Neuronal stem cell (in vitro differentiated cells): ENCODE data around the gene TGFB1.

ENCODE experiments used
- DNase-seq: peaks from one replicate; pipeline ENCODE4 v3.0.0-alpha.2; 2013; ENCODE audit warnings: low spot score
- H2AFZ ChIP-seq: one replicate; pipeline ENCODE4 v1.6.1; 2013; ENCODE audit warnings: mild to moderate bottlenecking, low read length, inconsistent platforms
- H2AK5ac ChIP-seq: 2 replicates; pipeline ENCODE4 v1.6.1; 2013; ENCODE audit warnings: low read depth, mild to moderate bottlenecking, inconsistent platforms, low read length, moderate library complexity, mixed read lengths
- H2BK120ac ChIP-seq: 2 replicates; pipeline ENCODE4 v1.6.1; 2013; ENCODE audit warnings: low read depth, mild to moderate bottlenecking, inconsistent platforms, low read length, moderate library complexity, mixed read lengths
- H2BK12ac ChIP-seq: one replicate; pipeline ENCODE4 v1.6.1; 2013; ENCODE audit warnings: low read length, inconsistent platforms
- H2BK15ac ChIP-seq: 2 replicates; pipeline ENCODE4 v1.6.1; 2013; ENCODE audit warnings: mild to moderate bottlenecking, low read length, inconsistent platforms, mixed read lengths
- H2BK5ac ChIP-seq: one replicate; pipeline ENCODE4 v1.6.1; 2013; ENCODE audit warnings: inconsistent platforms, mild to moderate bottlenecking, low read length, moderate library complexity
- H3K14ac ChIP-seq: one replicate; pipeline ENCODE4 v1.6.1; 2013; ENCODE audit warnings: low read length, inconsistent platforms
- H3K18ac ChIP-seq: 2 replicates; pipeline ENCODE4 v1.6.1; 2013; ENCODE audit warnings: low read length, inconsistent platforms
- H3K23ac ChIP-seq: 2 replicates; pipeline ENCODE4 v1.6.1; 2013; ENCODE audit warnings: low read depth, mild to moderate bottlenecking, mixed read lengths, low read length, inconsistent platforms; ENCODE audit not compliant: poor library complexity
- H3K27ac ChIP-seq: replicated peaks from 3 replicates; pipeline ENCODE4 v1.5.1; 2013; ENCODE audit warnings: low read length, inconsistent platforms
- H3K27me3 ChIP-seq, 3 experiments: 2 replicates each; pipeline ENCODE4 v1.6.1; 2013; ENCODE audit warnings: low read length in 3 of 3, mild to moderate bottlenecking in 2 of 3, inconsistent platforms in 1 of 3, low read depth in 1 of 3, mixed read lengths in 1 of 3, moderate library complexity in 1 of 3; ENCODE audit not compliant: control insufficient read depth in 3 of 3, insufficient read depth in 3 of 3
- H3K36me3 ChIP-seq, 2 donors: replicated peaks in 1 of 2; 2 replicates each; pipeline ENCODE4 v1.6.1; 2013; ENCODE audit warnings: low read length in 2 of 2; ENCODE audit not compliant: control insufficient read depth in 2 of 2, insufficient read depth in 2 of 2
- H3K4ac ChIP-seq: 2 replicates; pipeline ENCODE4 v1.6.1; 2013; ENCODE audit warnings: inconsistent platforms, mild to moderate bottlenecking, low read length, moderate library complexity
- H3K4me1 ChIP-seq, 2 donors: 1 replicate in 1 of 2; 2 replicates in 1 of 2; pipeline ENCODE4 v1.6.1; 2013; ENCODE audit warnings: low read length in 2 of 2, low read depth in 1 of 2; ENCODE audit not compliant: control insufficient read depth in 2 of 2, insufficient read depth in 1 of 2
- H3K4me2 ChIP-seq: one replicate; pipeline ENCODE4 v1.6.1; 2013; ENCODE audit warnings: mild to moderate bottlenecking, low read length, inconsistent platforms; ENCODE audit not compliant: insufficient read depth, poor library complexity, severe bottlenecking
- H3K4me3 ChIP-seq, 2 donors: 2 replicates each; pipeline ENCODE4 v1.5.1; 2013; ENCODE audit warnings: low read length in 2 of 2, mild to moderate bottlenecking in 2 of 2, inconsistent platforms in 1 of 2, moderate library complexity in 1 of 2
- H3K79me1 ChIP-seq: one replicate; pipeline ENCODE4 v1.6.1; 2013; ENCODE audit warnings: low read depth, mild to moderate bottlenecking, inconsistent platforms, low read length, moderate library complexity
- H3K9ac ChIP-seq: one replicate; pipeline ENCODE4 v1.6.1; 2013; ENCODE audit warnings: mild to moderate bottlenecking, low read depth, low read length, inconsistent platforms; ENCODE audit not compliant: poor library complexity
- H3K9me3 ChIP-seq, 2 donors: replicated peaks in 1 of 2; 2 replicates each; pipeline versions ENCODE3 to v1.6.1; 2013; ENCODE audit warnings: low read length in 2 of 2, mild to moderate bottlenecking in 2 of 2, inconsistent platforms in 1 of 2, low read depth in 1 of 2, mixed read lengths in 1 of 2, moderate library complexity in 1 of 2; ENCODE audit not compliant: control insufficient read depth in 2 of 2, insufficient read depth in 1 of 2
- H4K8ac ChIP-seq: one replicate; pipeline ENCODE4 v1.6.1; 2013; ENCODE audit warnings: low read depth, mild to moderate bottlenecking, inconsistent platforms, low read length, moderate library complexity
- H4K91ac ChIP-seq: one replicate; pipeline ENCODE4 v1.6.1; 2013; ENCODE audit warnings: low read length, low read depth, mild to moderate bottlenecking, inconsistent platforms; ENCODE audit not compliant: poor library complexity
- WGBS, 2 donors: extraction: QIAGEN DNeasy Blood & Tissue Kit; methylation state at CpG; one replicate each; pipeline ENCODE4 v1.1.7; 2013; ENCODE audit warnings: missing lambda C conversion rate in 2 of 2, mixed read lengths in 1 of 2; ENCODE audit not compliant: insufficient read length in 2 of 2, insufficient replicate concordance in 1 of 2; ENCODE audit errors: extremely low coverage in 2 of 2; 5-methylcytosine and 5-hydroxymethylcytosine counted together

The TGFB1 gene

GRCh38 chr19:41324231-41324702 is 29.5 kb downstream of the TGFB1 start:
- no peak overlapping the region for H3K9ac ChIP-seq
- no peak overlapping the region for H3K23ac ChIP-seq
- peaks cover 30 to 36% of the 10 kb centered on the region in 2 donors for H3K4me1 ChIP-seq
- H3K4me2 ChIP-seq, result no peak overlapping the region
- no peak overlapping the region for H2BK12ac ChIP-seq
- no peak overlapping the region for H2BK5ac ChIP-seq
- peak overlapping the region; percentile 3 for H3K27ac ChIP-seq
- H2BK120ac ChIP-seq, result no peak overlapping the region
- H4K91ac ChIP-seq, result no peak overlapping the region
- peaks cover 0 to 19% (median 0%) of the 10 kb centered on the region in 3 experiments for H3K27me3 ChIP-seq
- H3K79me1 ChIP-seq, result peaks cover 2% of the 10 kb centered on the region
- no peak overlapping the region for H3K14ac ChIP-seq
- peak overlapping the region in 1 of 2 donors; percentile 5 for H3K4me3 ChIP-seq
- H4K8ac ChIP-seq, result no peak overlapping the region
- H2AFZ ChIP-seq, result no peak overlapping the region
- H3K9me3 ChIP-seq, result no peaks in the 10 kb centered on the region
- WGBS, 2 donors, result no CpG with 5 or more reads among the region's 7 CpGs
- no peak overlapping the region for H2AK5ac ChIP-seq
- H2BK15ac ChIP-seq, result no peak overlapping the region
- H3K4ac ChIP-seq, result no peak overlapping the region
- H3K36me3 ChIP-seq, result peaks cover 12 to 46% of the 10 kb centered on the region in 2 donors
- no peak overlapping the region for H3K18ac ChIP-seq
- no peak for DNase-seq

DNA sequence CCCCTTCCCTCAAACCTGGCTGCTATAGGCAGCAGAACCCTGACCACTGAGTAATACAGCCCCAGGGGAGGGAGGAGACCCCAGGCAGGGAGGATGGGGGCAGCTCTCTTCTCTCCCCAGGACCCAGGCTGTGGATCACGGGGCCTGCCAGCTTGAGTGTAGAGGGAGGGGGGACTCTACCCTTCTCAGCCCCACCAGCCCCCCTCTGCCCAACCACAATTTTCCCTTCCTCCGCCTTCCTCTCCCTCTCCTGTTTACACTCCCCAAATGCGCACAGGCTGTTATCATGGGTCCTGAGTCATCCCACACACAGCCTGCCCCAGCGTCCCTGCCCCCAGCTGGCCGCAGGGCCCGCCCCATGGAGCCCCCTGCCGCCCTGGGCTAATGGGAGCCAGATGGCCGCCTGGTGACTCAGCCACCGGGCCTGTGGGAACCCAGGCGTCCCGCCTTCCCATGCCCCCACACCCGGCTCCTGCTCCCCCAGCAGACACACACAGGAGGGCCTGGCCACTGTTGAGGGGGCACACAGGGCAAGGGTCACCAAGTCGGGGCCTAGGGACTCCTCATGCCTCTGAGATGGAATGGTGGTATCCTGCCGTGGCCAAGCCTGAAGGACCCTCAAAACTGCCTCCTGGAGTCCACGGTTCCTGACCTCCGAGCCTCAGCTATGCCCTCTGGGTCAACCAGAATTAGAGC is 30.1 kb downstream of the TGFB1 start:
- no peak overlapping the region for H3K4me3 ChIP-seq
- no peak overlapping the region for H3K27ac ChIP-seq
- no peak overlapping the region for H2BK5ac ChIP-seq

DNA sequence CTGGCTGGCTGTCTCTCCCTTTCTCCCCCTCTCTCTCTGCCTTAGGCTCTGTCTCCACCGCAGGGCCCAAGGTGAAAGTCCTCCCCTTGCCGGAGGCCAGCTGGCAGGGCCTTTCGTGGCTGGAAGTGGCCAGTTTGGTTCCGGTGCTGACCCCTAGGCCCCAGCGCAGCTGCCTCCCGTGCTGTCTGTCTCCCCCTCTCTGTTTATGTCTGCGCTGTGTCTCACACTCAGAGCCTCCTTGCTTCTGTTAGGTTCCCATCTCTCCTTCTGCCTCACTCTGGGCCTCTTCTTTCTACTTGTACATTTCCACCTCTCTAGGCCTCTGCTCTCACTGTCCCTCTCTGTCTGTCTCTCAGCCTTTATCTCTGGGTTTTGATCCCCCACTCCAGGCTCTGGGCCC is 30.7 kb downstream of the TGFB1 start:
- Histone ChIP-seq H3K23ac (peak overlapping the region; percentile 6), H2AFZ (no peak overlapping the region), H3K4me2 (no peak overlapping the region), H3K4me3 (no peak overlapping the region), H3K9me3 (no peaks in the 10 kb centered on the region), H3K27me3 (peaks cover 0 to 18% (median 0%) of the 10 kb centered on the region in 3 experiments), H3K18ac (no peak overlapping the region), H3K79me1 (peaks cover 2% of the 10 kb centered on the region), H2BK12ac (no peak overlapping the region), H4K91ac (no peak overlapping the region), H2BK120ac (no peak overlapping the region), H3K4ac (no peak overlapping the region), H2BK15ac (no peak overlapping the region), H3K14ac (no peak overlapping the region), H3K9ac (no peak overlapping the region), H3K27ac (no peak overlapping the region), H4K8ac (no peak overlapping the region), H3K36me3 (peaks cover 22 to 54% of the 10 kb centered on the region in 2 donors), H2AK5ac (no peak overlapping the region), H2BK5ac (no peak overlapping the region), H3K4me1 (peaks cover 30 to 36% of the 10 kb centered on the region in 2 donors)
- no peak for DNase-seq
- WGBS, 2 donors, result no CpG with 5 or more reads among the region's 7 CpGs

More for the DNA sequence above, 30.1 kb downstream of the TGFB1 start:
- Histone ChIP-seq H3K9me3 (no peaks in the 10 kb centered on the region), H3K4ac (no peak overlapping the region), H3K4me2 (no peak overlapping the region), H2AFZ (no peak overlapping the region), H3K23ac (peak overlapping the region; percentile 56), H2BK12ac (no peak overlapping the region), H2BK15ac (no peak overlapping the region), H4K8ac (no peak overlapping the region), H2BK120ac (no peak overlapping the region), H4K91ac (no peak overlapping the region), H3K14ac (peak overlapping the region; percentile 41), H3K79me1 (peaks cover 2% of the 10 kb centered on the region), H3K27me3 (peaks cover 0 to 19% (median 0%) of the 10 kb centered on the region in 3 experiments), H3K4me1 (peaks cover 30 to 36% of the 10 kb centered on the region in 2 donors), H2AK5ac (no peak overlapping the region), H3K36me3 (peaks cover 19 to 50% of the 10 kb centered on the region in 2 donors), H3K9ac (no peak overlapping the region), H3K18ac (no peak overlapping the region)
- WGBS, 2 donors, result no CpG with 5 or more reads among the region's 16 CpGs
- no peak for DNase-seq

DNA sequence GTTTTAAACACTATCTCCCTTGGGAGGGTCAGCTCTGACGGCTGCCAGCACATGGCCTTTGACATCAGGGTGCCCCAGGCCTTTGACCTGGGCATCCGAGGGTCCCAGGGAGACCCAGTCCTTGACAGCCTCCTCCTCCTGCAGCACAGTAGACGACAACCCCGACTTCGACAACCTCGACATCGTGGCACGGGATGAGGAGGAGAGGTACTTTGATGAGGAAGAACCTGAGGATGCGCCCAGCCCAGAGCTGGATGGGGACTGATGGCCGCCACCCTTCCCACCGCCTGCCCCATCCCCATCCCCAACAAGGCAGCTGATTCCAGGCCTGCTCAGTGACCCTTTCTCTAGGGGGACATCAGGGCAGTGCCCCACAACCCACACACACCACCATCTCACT is 31.3 kb downstream of the TGFB1 start:
- Histone ChIP-seq H2BK15ac (no peak overlapping the region), H3K4me1 (peaks cover 27 to 36% of the 10 kb centered on the region in 2 donors), H3K27me3 (peaks cover 0 to 14% (median 0%) of the 10 kb centered on the region in 3 experiments), H3K18ac (no peak overlapping the region), H3K27ac (no peak overlapping the region), H3K4ac (no peak overlapping the region), H2AK5ac (no peak overlapping the region), H3K23ac (no peak overlapping the region), H3K4me3 (no peak overlapping the region), H2BK120ac (no peak overlapping the region), H3K4me2 (no peak overlapping the region), H2BK12ac (no peak overlapping the region), H2BK5ac (no peak overlapping the region), H3K36me3 (peaks cover 22 to 60% of the 10 kb centered on the region in 2 donors), H3K79me1 (peaks cover 2% of the 10 kb centered on the region), H4K8ac (no peak overlapping the region), H3K9me3 (no peaks in the 10 kb centered on the region), H4K91ac (no peak overlapping the region), H3K14ac (no peak overlapping the region), H2AFZ (no peak overlapping the region), H3K9ac (no peak overlapping the region)
- WGBS, 2 donors, result no CpG with 5 or more reads among the region's 11 CpGs
- no peak for DNase-seq
